NCI-H1092 treated with DMSO at 0.1 percent for 48 hours (cell line): ENCODE measurements around the gene TIAM1.

Experiments
- DNase-seq: peaks from one replicate; lab custom pipeline; 2025; lab: John Stamatoyannopoulos, UW

The TIAM1 gene

GRCh38 chr21:31078216-31078615, 265.8 kb downstream of the TIAM1 start:
- DNase-seq = no peak

GRCh38 chr21:31075848-31076247, 268.2 kb downstream of the TIAM1 start:
- DNase-seq = no peak

- DNase-seq = no peak
These were observed 271.5 kb downstream of the TIAM1 start for GRCh38 chr21:31072533-31072932.
